ENCODE measurements around the gene PLCH1. TPM values are rescaled to one million over a fixed set of nuclear protein-coding genes. Genes with fewer than 3 reads are reported as not detected.
A peak's percentile ranks its signal among the peaks of the same experiment; 100 is the strongest.

PLCH1 gene
- total and polyA plus RNA-seq, 2 experiments from 2014 or later: 2.7 to 6.2 TPM

GRCh38 chr3:155363690-155364070 is 381.2 kb downstream of the PLCH1 start:
- Histone ChIP-seq H3K27ac (no peak overlapping the region), H3K4me1 (ENCODE audit: low read depth) (no peaks in the 10 kb centered on the region), H3K27me3 (no peaks in the 10 kb centered on the region), H3K4me3 (no peak overlapping the region), H3K36me3 (no peaks in the 10 kb centered on the region), H3K9me3 (ENCODE audit: low read depth) (no peaks in the 10 kb centered on the region)
- no peak for TF ChIP-seq CTCF (IDR thresholded peaks at IDR 0.05; ENCODE audit: low read depth, low read length)
- DNase-seq (ENCODE audit: low read depth in 1 of 2, low spot score in 1 of 2): no peak

GRCh38 chr3:155362808-155363689 is 381.8 kb downstream of the PLCH1 start:
- Histone ChIP-seq H3K36me3 (no peaks in the 10 kb centered on the region), H3K4me3 (no peak overlapping the region), H3K27ac (no peak overlapping the region), H3K27me3 (no peaks in the 10 kb centered on the region), H3K9me3 (ENCODE audit: low read depth) (no peaks in the 10 kb centered on the region), H3K4me1 (ENCODE audit: low read depth) (no peaks in the 10 kb centered on the region)
- TF ChIP-seq CTCF (IDR thresholded peaks at IDR 0.05; ENCODE audit: low read depth, low read length): no peak
- DNase-seq (ENCODE audit: low read depth in 1 of 2, low spot score in 1 of 2): peak in 1 of 2 donors; percentile 13

- H3K27ac ChIP-seq: no peak overlapping the region
- H3K36me3 ChIP-seq: no peaks in the 10 kb centered on the region
- H3K27me3 ChIP-seq: no peaks in the 10 kb centered on the region
- no peaks in the 10 kb centered on the region for H3K9me3 ChIP-seq (ENCODE audit: low read depth)
- no peaks in the 10 kb centered on the region for H3K4me1 ChIP-seq (ENCODE audit: low read depth)
- no peak for DNase-seq (ENCODE audit: low read depth in 1 of 2, low spot score in 1 of 2)
- TF ChIP-seq CTCF (IDR thresholded peaks at IDR 0.05; ENCODE audit: low read depth, low read length): no peak
- H3K4me3 ChIP-seq: no peak overlapping the region
Measured at GRCh38 chr3:155360281-155360680, 384.6 kb downstream of the PLCH1 start.

GRCh38 chr3:155356594-155357370 is 388.1 kb downstream of the PLCH1 start:
- TF ChIP-seq CTCF (IDR thresholded peaks at IDR 0.05; ENCODE audit: low read depth, low read length): peak; percentile 19
- Histone ChIP-seq H3K27me3 (no peaks in the 10 kb centered on the region), H3K36me3 (no peaks in the 10 kb centered on the region), H3K9me3 (ENCODE audit: low read depth) (no peaks in the 10 kb centered on the region), H3K4me1 (ENCODE audit: low read depth) (no peaks in the 10 kb centered on the region), H3K4me3 (no peak overlapping the region), H3K27ac (no peak overlapping the region)
- DNase-seq (ENCODE audit: low read depth in 1 of 2, low spot score in 1 of 2): no peak

- Histone ChIP-seq H3K27me3 (no peaks in the 10 kb centered on the region), H3K27ac (no peak overlapping the region), H3K4me1 (ENCODE audit: low read depth) (no peaks in the 10 kb centered on the region), H3K4me3 (no peak overlapping the region), H3K36me3 (no peaks in the 10 kb centered on the region), H3K9me3 (ENCODE audit: low read depth) (no peaks in the 10 kb centered on the region)
- no peak for DNase-seq (ENCODE audit: low read depth in 1 of 2, low spot score in 1 of 2)
- TF ChIP-seq CTCF (IDR thresholded peaks at IDR 0.05; ENCODE audit: low read depth, low read length): no peak
Measured at GRCh38 chr3:155354658-155355057, 390.2 kb downstream of the PLCH1 start.
